HG03280 (cell line): ENCODE measurements around the gene CPHXL2.

ENCODE experiments used
- ATAC-seq: cut with Tn5 transposase; IDR thresholded peaks from one replicate; pipeline ENCODE4 v1.9.1; 2021; ENCODE audit warnings: mild to moderate bottlenecking, moderate library complexity; ENCODE audit not compliant: unreplicated experiment

CPHXL2 gene

GRCh38 chr16:75676909-75677308 is at the start of gene CPHXL2:
TSS of gene CPHXL2 (minus strand) at chr16:75677009. CDS start at chr16:75676999, 10 bp downstream.
- no peak for ATAC-seq

GRCh38 chr16:75726390-75726789 is 49.6 kb upstream of the CPHXL2 start, which contains the start of gene CPHXL:
TSS of gene CPHXL (minus strand) at chr16:75726490. CDS start at chr16:75726442, 48 bp downstream.
- ATAC-seq, result no peak

DNA sequence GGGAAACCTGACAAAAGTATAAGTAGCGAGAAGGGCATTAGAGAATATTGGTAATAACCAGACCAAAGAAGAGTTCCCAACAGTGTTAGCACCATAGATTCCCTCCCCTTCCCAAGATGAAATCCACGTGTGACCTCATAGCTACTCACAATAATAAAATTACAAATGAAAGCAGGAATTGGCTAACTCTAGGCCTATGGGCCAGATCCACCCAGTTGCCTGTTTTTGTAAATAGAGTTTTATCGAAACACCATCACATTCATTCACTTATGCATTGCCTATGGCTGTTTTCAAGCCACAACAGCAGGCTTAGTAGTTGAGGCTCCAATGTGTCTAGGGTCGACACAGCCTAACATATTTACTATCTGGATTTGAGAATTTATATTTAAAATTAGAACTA is 41.6 kb upstream of the CPHXL2 start:
- no peak for ATAC-seq

DNA sequence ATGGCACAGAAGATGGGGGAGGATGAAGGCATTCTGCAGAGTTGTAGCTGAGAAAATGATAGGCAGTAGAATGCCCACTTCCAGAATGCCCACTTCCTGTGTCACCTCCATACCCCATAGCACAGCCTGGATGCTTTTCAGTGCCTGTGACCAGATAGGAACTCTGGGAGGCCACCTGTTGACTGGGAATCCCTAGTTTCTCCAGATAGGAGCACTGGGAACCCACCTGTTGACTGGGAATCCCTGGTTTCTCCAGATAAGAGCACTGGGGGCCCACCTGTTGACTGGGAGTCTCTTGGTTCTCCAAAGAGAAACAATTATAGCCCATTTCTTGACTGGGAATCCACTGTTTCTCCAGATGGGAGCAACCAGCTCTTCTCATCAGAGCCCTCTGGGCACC is 37.9 kb upstream of the CPHXL2 start:
- ATAC-seq, result no peak

- ATAC-seq, result no peak
Observed at GRCh38 chr16:75710344-75710743, 33.5 kb upstream of the CPHXL2 start.

- ATAC-seq, result no peak
Observed at GRCh38 chr16:75703306-75703705, 26.5 kb upstream of the CPHXL2 start.

GRCh38 chr16:75702242-75702641 is 25.4 kb upstream of the CPHXL2 start:
- no peak for ATAC-seq

DNA sequence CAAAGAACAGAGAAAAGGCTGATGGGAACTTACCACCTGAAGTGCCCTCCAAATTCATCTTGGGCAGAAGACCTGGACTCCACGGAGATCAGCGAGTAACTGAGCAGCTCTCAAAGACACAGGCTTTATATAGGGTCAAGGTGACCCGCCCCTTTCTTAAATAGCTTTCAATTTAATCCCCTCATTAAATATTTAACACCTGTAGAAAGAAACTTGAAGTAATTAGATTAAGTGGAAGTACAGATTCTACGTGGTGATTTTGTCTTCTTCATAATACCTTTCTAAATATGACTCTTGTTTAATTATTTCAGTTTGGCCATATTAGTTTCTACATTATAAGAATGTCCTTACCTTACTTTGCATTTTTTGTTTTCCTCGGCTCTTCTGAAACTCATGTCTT is 24.6 kb upstream of the CPHXL2 start, which contains the start of gene DUXB:
Gene DUXB (minus strand): TSS at position 101 of the 400 bp plus-strand sequence. CDS start 43 bp downstream, at position 58.
- ATAC-seq, result no peak

DNA sequence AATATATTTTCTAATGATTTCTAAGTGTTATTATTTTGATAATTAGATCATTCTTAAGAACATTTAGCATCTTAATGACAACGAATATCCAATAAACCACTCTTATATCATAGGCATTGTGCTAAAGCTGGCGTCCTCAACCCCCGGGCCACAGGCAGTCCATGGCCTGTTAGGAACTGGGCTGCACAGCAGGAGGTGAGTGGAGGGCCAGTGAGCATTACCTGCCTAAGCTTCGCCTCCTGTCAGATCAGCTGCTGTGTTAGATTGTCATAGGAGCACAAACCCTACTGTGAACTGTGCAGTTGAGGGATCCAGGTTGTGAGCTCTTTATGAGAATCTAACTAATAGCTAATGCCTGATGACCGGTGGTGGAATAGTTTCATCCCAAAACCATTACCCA is 20.8 kb upstream of the CPHXL2 start:
- ATAC-seq, result no peak

DNA sequence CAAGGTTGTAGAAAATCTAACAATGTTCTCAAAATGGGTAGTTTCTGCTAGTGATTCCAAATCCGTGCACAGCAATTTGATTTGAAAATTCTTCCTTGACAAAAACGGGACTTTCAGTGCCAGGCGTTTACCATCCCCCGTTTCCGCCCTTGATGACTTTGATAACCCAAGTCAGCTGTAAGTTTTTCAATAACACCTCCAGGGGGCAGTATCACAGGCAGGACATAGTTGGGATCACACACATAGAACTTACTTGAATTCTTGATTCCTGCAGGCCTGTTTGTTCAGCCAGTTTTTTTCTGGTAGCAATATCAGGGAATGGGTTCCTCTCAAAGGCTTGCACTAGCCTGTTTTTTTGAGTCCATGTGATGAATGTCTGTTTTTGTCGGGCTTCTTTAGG is 18.9 kb upstream of the CPHXL2 start:
- ATAC-seq, result no peak

- ATAC-seq, result no peak
Observed at GRCh38 chr16:75687361-75687760, 10.6 kb upstream of the CPHXL2 start.

DNA sequence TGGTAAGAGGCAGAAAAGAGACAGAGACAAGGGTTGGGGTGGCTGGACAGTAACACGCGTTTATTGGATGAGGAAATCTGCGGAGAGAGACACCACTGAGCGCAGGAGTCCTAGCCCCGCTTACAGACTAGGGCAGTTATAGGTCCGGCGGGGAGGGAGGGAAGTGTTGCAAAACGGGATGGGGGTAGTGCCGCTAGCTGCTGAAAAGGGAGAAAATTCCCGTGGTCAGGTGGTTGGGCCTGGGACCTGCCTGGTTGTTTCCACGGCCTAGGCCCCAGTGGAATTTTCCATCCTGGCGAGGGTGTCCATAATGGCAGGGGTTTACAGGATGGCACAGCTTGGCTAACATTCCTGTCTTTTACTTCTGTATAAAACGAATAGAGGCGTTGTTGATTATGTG is 5.5 kb upstream of the CPHXL2 start:
- ATAC-seq, result no peak

DNA sequence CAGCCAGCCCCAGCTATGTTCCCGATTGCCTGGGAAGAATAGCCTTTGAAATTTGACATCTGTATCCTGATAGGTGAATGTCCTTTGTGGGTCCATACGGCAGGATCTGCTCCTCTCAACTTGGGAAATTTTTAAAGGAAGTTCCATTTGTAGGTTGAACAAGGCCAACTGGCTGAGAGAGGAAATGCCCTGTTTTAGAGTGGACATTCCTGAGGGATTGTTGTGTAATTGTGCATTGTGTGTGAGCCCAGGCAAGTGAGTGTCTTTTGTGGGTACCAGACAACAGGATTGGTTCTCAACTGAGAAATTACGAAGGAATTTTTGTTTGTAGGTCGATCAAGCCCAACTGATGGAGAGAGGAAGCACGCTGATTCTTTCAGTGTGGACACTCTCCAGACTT is 2.6 kb upstream of the CPHXL2 start:
- ATAC-seq, result no peak

DNA sequence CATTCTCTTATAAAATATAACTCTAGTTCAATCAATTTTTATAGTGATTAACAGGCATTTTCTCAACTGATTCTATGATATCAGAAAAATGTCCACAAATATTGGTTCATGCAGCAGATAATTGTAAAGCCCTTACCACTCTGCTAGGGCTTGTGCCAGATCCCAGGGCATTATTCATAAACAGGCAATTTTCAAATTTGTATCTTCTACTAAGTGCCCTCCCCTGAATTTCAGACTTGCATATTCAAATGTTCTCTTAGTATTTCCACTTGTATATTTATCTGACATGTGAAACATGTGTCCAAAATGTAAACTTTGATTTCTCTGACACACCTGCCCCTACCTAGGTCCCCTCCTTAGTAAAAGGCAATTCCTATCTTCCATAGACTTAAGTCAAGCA is 9.3 kb downstream of the CPHXL2 start:
- ATAC-seq, result no peak

- no peak for ATAC-seq
Observed at GRCh38 chr16:75660726-75661302, 16.0 kb downstream of the CPHXL2 start.

DNA sequence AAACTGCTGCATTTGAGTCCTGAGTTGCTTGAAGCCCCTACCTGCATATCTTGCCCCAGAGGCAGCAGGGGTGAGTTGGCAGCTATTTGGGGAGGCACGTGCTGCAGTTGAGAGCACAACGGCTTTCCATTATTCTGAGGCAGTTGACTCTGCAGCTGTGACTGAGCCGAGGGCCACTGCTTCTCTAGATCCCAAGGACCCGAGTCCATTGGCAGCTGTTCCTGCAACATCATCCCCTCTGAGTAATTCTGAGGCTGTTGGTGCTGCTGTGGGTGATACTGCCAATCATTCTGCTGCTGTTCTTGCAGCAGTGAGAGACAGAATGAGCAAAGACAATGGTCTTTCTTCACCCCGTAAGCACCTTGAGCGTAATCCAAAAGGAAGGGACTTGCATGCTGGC is 16.5 kb downstream of the CPHXL2 start:
- no peak for ATAC-seq

DNA sequence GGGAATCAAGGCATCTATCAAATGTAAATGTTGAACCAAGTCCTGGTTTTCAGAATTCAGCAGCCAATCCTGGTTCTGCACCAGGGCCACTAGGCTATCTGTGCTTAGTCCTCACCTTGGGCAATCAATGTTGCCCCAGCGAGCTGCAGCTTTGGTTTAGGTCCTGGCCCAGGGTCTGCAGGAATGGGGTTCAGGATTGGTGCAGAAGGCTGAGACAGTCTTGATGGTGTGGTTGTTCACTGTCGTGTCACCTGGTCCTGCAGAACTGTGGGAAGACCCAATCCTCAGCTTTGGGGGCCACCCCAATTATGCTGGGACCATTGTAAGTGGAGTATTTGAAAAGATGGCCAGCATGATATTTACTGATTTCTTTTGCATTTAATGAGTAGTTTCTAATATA is 18.6 kb downstream of the CPHXL2 start:
- ATAC-seq, result no peak

DNA sequence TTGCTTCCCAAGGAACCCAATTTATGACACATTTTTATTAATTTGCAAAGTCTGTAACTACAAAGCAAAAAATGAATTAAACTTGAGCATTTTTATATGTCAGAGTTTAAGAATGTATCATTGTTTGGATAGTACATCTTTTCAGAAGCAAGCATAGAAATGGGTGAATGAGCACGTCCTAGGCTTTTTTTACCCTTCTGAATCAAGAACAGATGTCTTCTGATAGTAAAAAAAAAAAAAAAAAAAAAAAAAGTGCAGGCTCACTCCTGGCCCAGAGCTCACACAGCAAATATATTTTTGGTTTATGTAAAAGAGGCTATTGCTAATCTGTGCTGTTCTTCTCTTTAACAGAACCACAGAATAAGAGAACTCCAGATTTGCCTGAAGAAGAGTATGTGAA is 22.9 kb downstream of the CPHXL2 start:
- ATAC-seq, result no peak

GRCh38 chr16:75648265-75649076 is 28.3 kb downstream of the CPHXL2 start:
- peak; percentile 35 for ATAC-seq

GRCh38 chr16:75647492-75648264 is 29.1 kb downstream of the CPHXL2 start, which contains the start of the genes KARS1 and TERF2IP:
TSS of gene KARS1 (minus strand) at chr16:75647665. CDS start at chr16:75647639, 26 bp downstream.
TSS of gene TERF2IP (plus strand) at chr16:75647773. CDS start at chr16:75647883, 110 bp downstream.
- peak; percentile 84 for ATAC-seq

DNA sequence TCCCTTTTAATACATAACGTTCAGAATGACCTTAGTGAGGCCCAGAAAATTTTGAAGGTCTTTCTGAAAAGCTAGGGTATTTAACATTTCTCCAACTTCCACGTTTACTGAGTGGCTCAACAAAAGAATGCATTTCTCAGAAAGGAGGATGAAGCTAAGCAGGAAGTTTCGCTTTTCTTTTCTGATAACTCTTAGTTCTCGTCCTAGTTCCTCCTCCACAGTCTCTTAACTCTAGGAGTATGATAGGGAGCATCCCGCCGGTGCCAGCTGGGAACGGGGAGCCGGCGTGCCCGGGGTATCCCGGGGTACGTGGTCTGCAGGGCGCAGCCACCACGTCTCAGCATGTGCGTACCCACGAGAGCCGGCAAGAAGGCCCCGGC is 29.7 kb downstream of the CPHXL2 start:
- ATAC-seq, result peak; percentile 1
